Transverse colon (tissue), 4 donors: ENCODE measurements around the gene ZNF680. TPM values are rescaled to one million over a fixed set of nuclear protein-coding genes. Genes with fewer than 3 reads are reported as not detected.

ENCODE experiments used
- DNase-seq: peaks from one replicate; pipeline ENCODE4 v3.0.0-alpha.2; 2019
- H3K27ac ChIP-seq, 4 donors: fragments of 200-600 bp; sonication (generic); 2 replicates each; pipeline ENCODE4 v1.5.1; 2016 to 2018; ENCODE audit warnings: inconsistent platforms in 4 of 4
- H3K27me3 ChIP-seq: fragments of 200-600 bp; sonication (generic); 2 replicates; pipeline ENCODE4 v1.5.1; 2017; ENCODE audit warnings: inconsistent platforms
- H3K36me3 ChIP-seq, 4 donors: fragments of 200-600 bp; sonication (generic); 2 replicates each; pipeline ENCODE4 v1.5.1; 2017 to 2019; ENCODE audit warnings: inconsistent platforms in 4 of 4
- H3K4me1 ChIP-seq, 4 donors: fragments of 200-600 bp; sonication (generic); 2 replicates each; pipeline ENCODE4 v1.5.1; 2017 to 2020; ENCODE audit warnings: inconsistent platforms in 4 of 4
- H3K4me3 ChIP-seq, 4 donors: fragments of 200-600 bp; sonication (generic); 1 replicate in 1 of 4; 2 replicates in 3 of 4; pipeline versions ENCODE4 v1.5.1 to v1.6.1; 2017 to 2019; ENCODE audit warnings: inconsistent platforms in 4 of 4
- H3K9me3 ChIP-seq, 2 donors: fragments of 200-600 bp; sonication (generic); 2 replicates each; pipeline ENCODE4 v1.5.1; 2017 to 2019; ENCODE audit warnings: inconsistent platforms in 2 of 2
- EP300 ChIP-seq: sonication (generic); formaldehyde crosslinking; IDR thresholded peaks from one replicate; pipeline ENCODE4 v1.6.1; 2017; ENCODE audit warnings: antibody characterized with exemption, low read depth
- POLR2A ChIP-seq: fragments of 450-650 bp; IDR thresholded peaks from one replicate; pipeline ENCODE4 v1.6.1; 2016; ENCODE audit warnings: antibody characterized with exemption, mild to moderate bottlenecking, moderate library complexity
- POLR2AphosphoS5 ChIP-seq, 3 donors: sonication (generic); formaldehyde crosslinking; IDR thresholded peaks; one replicate each; pipeline ENCODE4 v1.6.1; 2016; ENCODE audit warnings: antibody characterized with exemption in 3 of 3
- WGBS, 2 donors: methylation state at CpG; one replicate each; pipeline ENCODE4 v1.1.5; 2018; ENCODE audit warnings: low coverage in 1 of 2; 5-methylcytosine and 5-hydroxymethylcytosine counted together
- in situ Hi-C, 4 donors: fragments of 200-750 bp; cut with MboI; loops; one replicate each; pipeline versions ENCODE4 v1.15.0 to v1.15.1; 2017; ENCODE audit warnings: low sequenced_read_pairs in 3 of 4, low pct_ligation_motif_present in 1 of 4, low pct_unique_long_range_greater_than_20kb in 1 of 4
- intact Hi-C: fragments of 100-400 bp; cut with DNase I; formaldehyde crosslinking; loops from one replicate; pipeline ENCODE4 v1.15.1; 2023; ENCODE audit warnings: low total_unique reads
- total RNA-seq, 4 donors: library from RNA; depleted of rRNA; stranded (reverse); fragments of >200 nt; gene quantifications; one replicate each; pipeline ENCODE4 v1.1.0, GENCODE V29; 2016
- TF ChIP-seq, protein P1 (sequence below), 5 experiments: fragments of 200-600 bp in 3 of 5; fragments of 450-650 bp in 2 of 5; sonication (generic) in 3 of 5; IDR thresholded peaks; 1 replicate in 2 of 5; 2 replicates in 3 of 5; pipeline ENCODE4 v1.5.1; 2016 to 2017; ENCODE audit warnings: antibody characterized with exemption in 5 of 5, inconsistent platforms in 3 of 5, mild to moderate bottlenecking in 2 of 5, moderate library complexity in 1 of 5

The ZNF680 gene
- total RNA-seq, 4 donors from 2014 or later, result 3.4 to 11.1 (median 6.6) TPM

DNA sequence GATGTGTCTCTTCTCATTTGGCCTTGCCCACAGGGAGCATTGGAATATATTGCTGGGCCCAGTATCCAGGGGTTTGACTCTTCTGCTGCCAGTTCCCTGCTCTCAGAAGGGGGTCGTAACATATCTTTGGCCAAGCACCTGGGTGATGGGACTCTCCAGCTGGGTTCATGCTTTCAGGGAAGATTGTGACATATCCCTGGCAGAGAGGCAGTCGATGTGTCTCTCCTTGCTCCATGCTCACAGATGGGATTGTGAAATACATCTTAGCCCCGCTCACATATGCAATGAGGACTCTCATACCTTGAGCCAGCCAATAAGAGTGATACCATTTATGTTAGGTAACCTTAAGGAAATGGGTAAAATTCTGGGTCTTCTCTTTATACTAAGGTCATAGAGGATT lies 39.2 kb upstream of the ZNF680 start:
- no peak for DNase-seq
- Histone ChIP-seq H3K27ac (no peak overlapping the region), H3K27me3 (no peaks in the 10 kb centered on the region), H3K9me3 (no peaks in the 10 kb centered on the region), H3K36me3 (no peaks in the 10 kb centered on the region), H3K4me1 (no peaks in the 10 kb centered on the region), H3K4me3 (no peak overlapping the region)
- in situ Hi-C loops (loop anchor here in 3 of 4 donors (25.0 kb wide), 1 partner anchor 415 kb away; no protein-coding TSS in a partner anchor), intact Hi-C loops (no loop called here)
- TF ChIP-seq POLR2A (no peak), EP300 (no peak), POLR2AphosphoS5 (IDR thresholded peaks at IDR 0.05) (no peak)
- TF ChIP-seq, protein P1, sequence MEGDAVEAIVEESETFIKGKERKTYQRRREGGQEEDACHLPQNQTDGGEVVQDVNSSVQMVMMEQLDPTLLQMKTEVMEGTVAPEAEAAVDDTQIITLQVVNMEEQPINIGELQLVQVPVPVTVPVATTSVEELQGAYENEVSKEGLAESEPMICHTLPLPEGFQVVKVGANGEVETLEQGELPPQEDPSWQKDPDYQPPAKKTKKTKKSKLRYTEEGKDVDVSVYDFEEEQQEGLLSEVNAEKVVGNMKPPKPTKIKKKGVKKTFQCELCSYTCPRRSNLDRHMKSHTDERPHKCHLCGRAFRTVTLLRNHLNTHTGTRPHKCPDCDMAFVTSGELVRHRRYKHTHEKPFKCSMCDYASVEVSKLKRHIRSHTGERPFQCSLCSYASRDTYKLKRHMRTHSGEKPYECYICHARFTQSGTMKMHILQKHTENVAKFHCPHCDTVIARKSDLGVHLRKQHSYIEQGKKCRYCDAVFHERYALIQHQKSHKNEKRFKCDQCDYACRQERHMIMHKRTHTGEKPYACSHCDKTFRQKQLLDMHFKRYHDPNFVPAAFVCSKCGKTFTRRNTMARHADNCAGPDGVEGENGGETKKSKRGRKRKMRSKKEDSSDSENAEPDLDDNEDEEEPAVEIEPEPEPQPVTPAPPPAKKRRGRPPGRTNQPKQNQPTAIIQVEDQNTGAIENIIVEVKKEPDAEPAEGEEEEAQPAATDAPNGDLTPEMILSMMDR (IDR thresholded peaks at IDR 0.05), result no peak
- 62 to 66% methylated on average over 3 of the region's 3 CpGs for WGBS, 2 donors

DNA sequence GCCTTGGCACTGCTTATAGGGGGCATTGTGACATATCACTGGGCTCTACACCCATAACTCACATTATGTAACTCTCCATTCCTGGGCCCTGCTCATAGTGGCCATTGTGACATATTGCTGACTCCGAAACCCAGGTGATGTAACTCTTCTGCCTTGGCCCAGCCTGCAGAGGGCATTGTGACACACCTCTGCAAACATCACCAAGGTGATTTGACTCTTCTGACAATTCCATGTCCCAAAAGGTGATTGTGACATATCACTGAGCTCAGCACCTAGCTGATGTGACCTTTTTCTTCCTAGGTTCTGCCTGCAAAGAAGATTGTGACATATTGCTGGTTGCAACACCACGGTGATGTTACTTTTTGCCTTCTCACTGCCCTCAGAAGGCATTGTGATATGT lies 36.5 kb upstream of the ZNF680 start:
- H3K4me3 ChIP-seq, result no peak overlapping the region
- TF ChIP-seq, protein P1 (IDR thresholded peaks at IDR 0.05), result no peak
- TF ChIP-seq POLR2A, result no peak
- no peak for TF ChIP-seq POLR2AphosphoS5 (IDR thresholded peaks at IDR 0.05)
- no peak for TF ChIP-seq EP300
- H3K4me1 ChIP-seq, result no peaks in the 10 kb centered on the region
- H3K27ac ChIP-seq, result no peak overlapping the region
- in situ Hi-C loops (no loop called here), intact Hi-C loops (no loop called here)
- H3K36me3 ChIP-seq, result no peaks in the 10 kb centered on the region
- WGBS, 2 donors, result 90% methylated on average over 2 of the region's 2 CpGs; no CpG with 5 or more reads in 1 of the 2 donors
- DNase-seq, result no peak
- H3K27me3 ChIP-seq, result no peaks in the 10 kb centered on the region
- H3K9me3 ChIP-seq, result no peaks in the 10 kb centered on the region

DNA sequence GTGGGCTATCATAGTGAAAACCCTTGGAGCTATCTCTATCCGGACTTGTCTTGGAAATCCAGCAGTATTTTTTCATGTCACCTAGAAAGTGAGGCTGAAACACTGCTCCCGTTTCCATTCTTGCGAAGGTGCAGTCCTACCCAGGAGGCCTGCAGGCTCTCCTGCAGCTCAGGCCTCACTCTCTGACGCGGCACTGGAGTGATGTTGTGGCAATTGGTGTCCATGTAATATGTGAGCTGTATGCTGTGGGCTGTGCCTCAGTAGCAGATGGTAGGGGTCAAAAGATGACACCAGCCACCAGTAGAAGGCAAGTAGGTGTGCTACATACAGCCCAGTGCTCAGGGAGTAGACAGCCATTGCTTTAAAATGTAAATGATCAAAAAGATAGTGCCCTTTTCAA lies 28.1 kb upstream of the ZNF680 start:
- intact Hi-C loops, result no loop called here
- in situ Hi-C loops, result no loop called here
- 80 to 82% methylated on average over 1 to 5 of the region's 5 CpGs for WGBS, 2 donors
- Histone ChIP-seq H3K4me1 (no peaks in the 10 kb centered on the region), H3K36me3 (no peaks in the 10 kb centered on the region), H3K9me3 (peaks cover 0 to 8% of the 10 kb centered on the region in 2 donors), H3K27me3 (no peaks in the 10 kb centered on the region), H3K27ac (no peak overlapping the region), H3K4me3 (no peak overlapping the region)
- TF ChIP-seq EP300 (no peak), POLR2AphosphoS5 (IDR thresholded peaks at IDR 0.05) (no peak), POLR2A (no peak)
- TF ChIP-seq, protein P1 (IDR thresholded peaks at IDR 0.05), result no peak
- no peak for DNase-seq

DNA sequence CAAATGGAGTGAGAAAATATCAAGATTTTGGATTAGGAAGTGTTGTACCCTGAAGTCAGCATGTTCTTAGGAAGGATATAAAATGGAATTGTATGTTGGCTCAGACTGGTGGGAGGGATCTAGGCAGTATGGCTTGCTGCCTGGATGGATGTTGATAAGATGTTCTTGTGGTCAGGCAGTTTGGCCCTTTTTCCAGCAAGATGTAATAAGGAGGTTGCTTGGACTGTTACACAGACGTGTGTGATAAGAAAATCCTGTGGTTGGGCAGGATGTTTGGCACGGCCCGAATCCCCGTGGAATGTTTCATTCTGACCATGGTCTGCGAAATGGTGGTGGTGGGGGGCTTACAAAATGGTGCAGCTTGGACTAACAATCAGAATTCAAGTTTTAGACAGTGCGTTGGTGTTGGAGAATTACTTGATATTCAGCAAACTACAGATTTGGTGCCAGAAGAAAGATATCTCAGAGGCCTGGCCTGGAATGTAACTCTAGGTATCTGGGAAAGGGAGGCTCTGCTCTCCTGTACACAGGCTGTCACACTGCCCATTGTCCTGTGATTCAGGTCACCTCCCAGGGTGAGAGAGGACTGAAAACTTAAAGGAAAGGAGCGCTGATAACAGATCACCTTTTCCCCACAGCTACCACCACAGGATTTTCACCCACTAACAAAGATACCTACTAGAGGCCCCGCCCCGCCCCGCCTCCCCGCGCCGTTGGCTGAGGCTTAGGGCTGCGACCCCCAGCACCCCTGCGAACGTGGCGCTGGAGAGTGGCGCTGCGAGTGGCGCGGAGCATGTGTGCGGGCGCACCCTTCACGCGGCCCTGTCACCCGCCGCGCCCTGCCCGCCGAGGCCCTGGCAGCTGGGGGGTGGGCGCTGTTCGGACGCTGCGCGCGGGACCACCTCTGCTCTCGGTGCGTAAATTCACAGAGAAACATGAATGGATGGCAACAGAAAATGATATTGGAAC lies 19.3 kb upstream of the ZNF680 start:
- no peaks in the 10 kb centered on the region for H3K36me3 ChIP-seq
- H3K27me3 ChIP-seq, result no peaks in the 10 kb centered on the region
- no peak for TF ChIP-seq EP300
- no peak for TF ChIP-seq POLR2A
- TF ChIP-seq, protein P1 (IDR thresholded peaks at IDR 0.05), result no peak
- no peak for TF ChIP-seq POLR2AphosphoS5 (IDR thresholded peaks at IDR 0.05)
- peaks cover 0 to 3% of the 10 kb centered on the region in 2 donors for H3K9me3 ChIP-seq
- DNase-seq, result no peak
- 93% methylated on average over 38 of the region's 38 CpGs; no CpG with 5 or more reads in 1 of the 2 donors for whole genome bisulfite sequencing, 2 donors
- in situ Hi-C loops (no loop called here), intact Hi-C loops (no loop called here)
- H3K4me3 ChIP-seq, result no peak overlapping the region
- H3K4me1 ChIP-seq, result no peaks in the 10 kb centered on the region
- H3K27ac ChIP-seq, result no peak overlapping the region
